ENCODE results near the gene AMBRA1.

Gene AMBRA1

DNA sequence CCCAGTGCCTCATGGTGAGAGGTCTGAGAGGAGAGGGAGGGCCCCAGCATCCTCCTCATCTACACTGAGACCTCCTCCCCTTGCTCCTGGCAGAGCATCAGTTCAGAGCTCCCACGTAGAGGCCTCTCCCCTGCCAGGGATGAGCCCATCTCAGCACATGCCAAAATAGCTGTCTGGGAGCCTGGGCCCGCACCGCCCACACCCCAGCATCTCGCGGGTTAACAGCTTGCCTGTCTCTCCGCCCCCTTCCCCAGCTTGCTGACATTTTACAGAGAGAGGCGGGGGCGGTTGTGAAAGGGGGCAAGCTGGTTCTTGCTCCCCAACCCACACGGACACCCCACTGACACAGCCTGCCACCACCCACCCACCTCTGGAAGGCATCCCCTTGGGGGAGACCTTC, 240.1 kb downstream of the AMBRA1 start:
- Histone ChIP-seq H3K4me3 (ENCODE audit: low read length) (no peak overlapping the region), H3K56ac (ENCODE audit: low read length) (no peak overlapping the region), H3K18ac (ENCODE audit: low read length) (no peak overlapping the region), H3K4me1 (ENCODE audit: control insufficient read depth, low read depth, low read length) (peaks cover 6% of the 10 kb centered on the region), H2BK15ac (replicated peaks; ENCODE audit: low read depth) (no peak overlapping the region), H3K27me3 (ENCODE audit: insufficient read depth, low read length, poor library complexity) (no peaks in the 10 kb centered on the region), H3K23ac (ENCODE audit: low read length) (no peak overlapping the region), H3K36me3 (ENCODE audit: control insufficient read depth, insufficient read depth, low read length) (no peaks in the 10 kb centered on the region), H3K4me2 (ENCODE audit: low read length) (no peak overlapping the region), H2BK120ac (ENCODE audit: low read depth, low read length) (no peak overlapping the region), H3K4ac (ENCODE audit: low read depth, low read length) (no peak overlapping the region), H4K5ac (ENCODE audit: low read length) (no peak overlapping the region), H3K79me1 (ENCODE audit: low read length) (peaks cover 35% of the 10 kb centered on the region), H4K8ac (ENCODE audit: low read depth, low read length) (no peak overlapping the region), H3K9ac (ENCODE audit: low read length) (peak overlapping the region; percentile 32), H2AK5ac (ENCODE audit: low read length) (no peak overlapping the region), H2BK5ac (ENCODE audit: low read length) (no peak overlapping the region), H3K79me2 (ENCODE audit: control insufficient read depth, insufficient read depth, low read length) (peaks cover 44% of the 10 kb centered on the region), H3K27ac (ENCODE audit: low read depth, low read length) (no peak overlapping the region)
- DNase-seq, result no peak
- no CpG with 5 or more reads among the region's 9 CpGs for WGBS (ENCODE audit: extremely low coverage, insufficient coverage, low lambda C conversion rate)

DNA sequence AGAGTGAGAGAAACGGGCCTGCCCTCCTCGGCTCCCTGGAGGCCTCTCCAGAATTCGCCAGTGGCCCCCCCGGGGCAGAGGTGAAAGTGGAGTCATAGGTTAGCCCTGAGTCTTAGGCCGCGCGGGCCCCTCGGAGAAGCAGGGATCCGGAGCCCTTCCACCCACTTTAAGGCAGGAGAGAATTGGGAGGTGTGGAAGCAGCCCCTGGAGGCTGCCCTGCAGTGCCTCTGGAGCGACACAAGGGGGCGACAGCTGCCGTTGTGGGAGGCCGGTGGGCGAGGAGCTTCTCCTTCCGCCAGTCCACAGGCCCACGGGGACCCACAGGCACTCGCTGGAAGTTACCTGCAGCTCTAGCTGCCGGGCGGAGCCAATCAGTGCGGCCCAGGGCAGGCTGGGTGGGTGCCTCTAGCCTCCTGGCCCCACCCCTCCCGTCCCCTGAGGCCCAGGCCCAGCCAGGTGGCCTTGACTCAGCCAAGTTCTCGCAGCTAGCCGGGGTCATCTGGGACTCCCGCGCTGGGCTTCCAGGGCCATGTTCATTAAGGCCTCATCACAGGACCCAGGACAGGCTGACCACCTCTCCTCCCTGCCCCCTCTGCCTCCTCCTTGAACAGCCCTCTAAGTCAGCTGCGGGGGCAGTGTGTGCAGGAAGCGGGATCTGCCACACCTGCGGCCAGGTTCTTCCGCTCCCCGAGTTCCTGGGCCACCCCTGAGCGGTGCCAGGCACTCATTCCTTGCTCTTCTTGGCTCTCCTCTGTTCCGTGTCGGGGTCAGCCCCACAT, 241.6 kb downstream of the AMBRA1 start:
- peak overlapping the region; percentile 58 for H3K56ac ChIP-seq (ENCODE audit: low read length)
- no peak overlapping the region for H3K18ac ChIP-seq (ENCODE audit: low read length)
- H3K9ac ChIP-seq (ENCODE audit: low read length), result peak overlapping the region; percentile 20
- H2AK5ac ChIP-seq (ENCODE audit: low read length), result no peak overlapping the region
- H3K4ac ChIP-seq (ENCODE audit: low read depth, low read length), result no peak overlapping the region
- no peak overlapping the region for H2BK15ac ChIP-seq (replicated peaks; ENCODE audit: low read depth)
- peaks cover 38% of the 10 kb centered on the region for H3K79me1 ChIP-seq (ENCODE audit: low read length)
- no peak overlapping the region for H2BK5ac ChIP-seq (ENCODE audit: low read length)
- H3K4me1 ChIP-seq (ENCODE audit: control insufficient read depth, low read depth, low read length), result peaks cover 6% of the 10 kb centered on the region
- DNase-seq, result peak; percentile 82
- no peak overlapping the region for H3K23ac ChIP-seq (ENCODE audit: low read length)
- WGBS (ENCODE audit: extremely low coverage, insufficient coverage, low lambda C conversion rate), result no CpG with 5 or more reads among the region's 33 CpGs
- no peak overlapping the region for H3K4me2 ChIP-seq (ENCODE audit: low read length)
- peaks cover 45% of the 10 kb centered on the region for H3K79me2 ChIP-seq (ENCODE audit: control insufficient read depth, insufficient read depth, low read length)
- H4K8ac ChIP-seq (ENCODE audit: low read depth, low read length), result no peak overlapping the region
- H2BK120ac ChIP-seq (ENCODE audit: low read depth, low read length), result no peak overlapping the region
- H3K4me3 ChIP-seq (ENCODE audit: low read length), result no peak overlapping the region
- H3K27ac ChIP-seq (ENCODE audit: low read depth, low read length), result no peak overlapping the region
- no peaks in the 10 kb centered on the region for H3K27me3 ChIP-seq (ENCODE audit: insufficient read depth, low read length, poor library complexity)
- H3K36me3 ChIP-seq (ENCODE audit: control insufficient read depth, insufficient read depth, low read length), result no peaks in the 10 kb centered on the region
- no peak overlapping the region for H4K5ac ChIP-seq (ENCODE audit: low read length)

DNA sequence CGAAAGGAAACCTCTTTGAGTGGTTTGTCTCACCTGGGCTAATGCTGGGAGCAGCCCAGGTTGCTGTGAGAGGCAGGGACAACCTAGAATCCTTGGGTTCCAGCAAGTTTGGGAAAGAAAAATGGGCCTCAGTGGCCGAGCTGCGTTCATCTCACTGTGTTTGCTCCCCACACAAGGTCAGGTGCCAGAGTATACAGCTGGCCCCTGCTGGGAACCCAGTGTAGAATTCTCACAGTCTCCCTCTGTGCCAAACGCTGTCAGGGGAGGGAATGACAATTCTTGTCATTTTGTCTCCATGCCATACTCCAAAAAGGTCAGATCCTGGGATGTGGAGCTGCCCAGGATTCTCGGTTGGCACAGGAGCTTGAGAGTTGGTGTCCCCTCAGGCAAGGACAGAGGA, 242.2 kb downstream of the AMBRA1 start:
- WGBS (ENCODE audit: extremely low coverage, insufficient coverage, low lambda C conversion rate), result no CpG with 5 or more reads among the region's 5 CpGs
- Histone ChIP-seq H2BK5ac (ENCODE audit: low read length) (no peak overlapping the region), H4K5ac (ENCODE audit: low read length) (no peak overlapping the region), H3K27ac (ENCODE audit: low read depth, low read length) (no peak overlapping the region), H3K79me2 (ENCODE audit: control insufficient read depth, insufficient read depth, low read length) (peaks cover 44% of the 10 kb centered on the region), H2BK15ac (replicated peaks; ENCODE audit: low read depth) (no peak overlapping the region), H3K56ac (ENCODE audit: low read length) (peak overlapping the region; percentile 58), H3K23ac (ENCODE audit: low read length) (no peak overlapping the region), H2BK120ac (ENCODE audit: low read depth, low read length) (no peak overlapping the region), H3K4ac (ENCODE audit: low read depth, low read length) (no peak overlapping the region), H4K8ac (ENCODE audit: low read depth, low read length) (no peak overlapping the region), H3K4me3 (ENCODE audit: low read length) (no peak overlapping the region), H3K4me2 (ENCODE audit: low read length) (no peak overlapping the region), H3K27me3 (ENCODE audit: insufficient read depth, low read length, poor library complexity) (no peaks in the 10 kb centered on the region), H3K79me1 (ENCODE audit: low read length) (peaks cover 38% of the 10 kb centered on the region), H3K36me3 (ENCODE audit: control insufficient read depth, insufficient read depth, low read length) (no peaks in the 10 kb centered on the region), H3K18ac (ENCODE audit: low read length) (no peak overlapping the region), H3K4me1 (ENCODE audit: control insufficient read depth, low read depth, low read length) (peaks cover 8% of the 10 kb centered on the region), H3K9ac (ENCODE audit: low read length) (peak overlapping the region; percentile 20), H2AK5ac (ENCODE audit: low read length) (no peak overlapping the region)
- no peak for DNase-seq

DNA sequence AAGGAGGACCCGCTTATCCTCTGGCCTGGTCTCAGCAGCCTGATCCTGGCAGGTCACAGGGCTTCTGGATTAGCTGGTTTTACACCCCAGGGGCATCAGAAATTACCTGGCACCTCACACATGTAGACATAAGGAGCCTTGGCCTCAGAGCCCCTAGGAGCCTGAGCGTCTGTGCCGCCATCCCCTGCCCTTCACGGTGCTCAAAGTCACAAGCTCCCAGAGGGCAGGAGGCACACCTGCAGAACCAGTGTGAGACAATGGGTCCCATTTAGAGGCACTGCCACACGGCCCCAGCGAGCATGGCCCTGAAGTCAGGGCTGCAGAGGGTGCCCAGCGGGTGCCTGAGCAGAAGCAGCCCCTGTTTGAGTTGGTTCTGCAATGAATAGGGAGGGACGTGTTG, 242.7 kb downstream of the AMBRA1 start:
- Histone ChIP-seq H4K5ac (ENCODE audit: low read length) (no peak overlapping the region), H3K79me1 (ENCODE audit: low read length) (peaks cover 34% of the 10 kb centered on the region), H2BK15ac (replicated peaks; ENCODE audit: low read depth) (no peak overlapping the region), H3K4ac (ENCODE audit: low read depth, low read length) (no peak overlapping the region), H2AK5ac (ENCODE audit: low read length) (no peak overlapping the region), H3K9ac (ENCODE audit: low read length) (no peak overlapping the region), H3K79me2 (ENCODE audit: control insufficient read depth, insufficient read depth, low read length) (peaks cover 42% of the 10 kb centered on the region), H4K8ac (ENCODE audit: low read depth, low read length) (no peak overlapping the region), H3K18ac (ENCODE audit: low read length) (no peak overlapping the region), H3K27ac (ENCODE audit: low read depth, low read length) (no peak overlapping the region), H3K36me3 (ENCODE audit: control insufficient read depth, insufficient read depth, low read length) (no peaks in the 10 kb centered on the region), H3K4me3 (ENCODE audit: low read length) (no peak overlapping the region), H3K4me1 (ENCODE audit: control insufficient read depth, low read depth, low read length) (peaks cover 10% of the 10 kb centered on the region), H3K4me2 (ENCODE audit: low read length) (no peak overlapping the region), H3K27me3 (ENCODE audit: insufficient read depth, low read length, poor library complexity) (no peaks in the 10 kb centered on the region), H2BK120ac (ENCODE audit: low read depth, low read length) (no peak overlapping the region), H2BK5ac (ENCODE audit: low read length) (no peak overlapping the region), H3K56ac (ENCODE audit: low read length) (peak overlapping the region; percentile 53), H3K23ac (ENCODE audit: low read length) (no peak overlapping the region)
- WGBS (ENCODE audit: extremely low coverage, insufficient coverage, low lambda C conversion rate), result no CpG with 5 or more reads among the region's 8 CpGs
- DNase-seq, result no peak

DNA sequence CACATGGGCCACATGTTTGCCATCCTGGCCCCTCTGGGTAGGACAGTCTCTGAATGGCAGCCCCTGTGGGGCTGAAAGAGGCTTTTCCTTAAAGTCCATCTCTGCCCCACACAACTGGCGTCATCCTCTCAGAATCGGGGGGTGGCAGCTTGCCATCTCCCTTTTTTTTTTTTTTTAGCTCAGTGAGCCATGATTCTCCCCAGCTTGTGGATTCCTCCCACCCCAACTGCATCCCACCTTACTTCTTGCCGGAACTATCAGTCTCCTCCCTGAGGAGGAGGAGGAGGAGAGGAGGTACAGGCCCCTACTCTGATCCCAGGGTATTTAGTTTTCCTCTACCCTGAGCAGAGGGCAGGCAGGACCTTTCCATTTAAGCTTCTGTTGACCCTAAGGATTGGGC, 243.1 kb downstream of the AMBRA1 start:
- Histone ChIP-seq H3K4me2 (ENCODE audit: low read length) (no peak overlapping the region), H3K56ac (ENCODE audit: low read length) (peak overlapping the region; percentile 53), H3K4ac (ENCODE audit: low read depth, low read length) (no peak overlapping the region), H2BK5ac (ENCODE audit: low read length) (no peak overlapping the region), H3K27ac (ENCODE audit: low read depth, low read length) (no peak overlapping the region), H3K36me3 (ENCODE audit: control insufficient read depth, insufficient read depth, low read length) (no peaks in the 10 kb centered on the region), H3K4me1 (ENCODE audit: control insufficient read depth, low read depth, low read length) (peaks cover 10% of the 10 kb centered on the region), H3K79me1 (ENCODE audit: low read length) (peaks cover 34% of the 10 kb centered on the region), H3K27me3 (ENCODE audit: insufficient read depth, low read length, poor library complexity) (no peaks in the 10 kb centered on the region), H4K5ac (ENCODE audit: low read length) (no peak overlapping the region), H3K9ac (ENCODE audit: low read length) (no peak overlapping the region), H3K79me2 (ENCODE audit: control insufficient read depth, insufficient read depth, low read length) (peaks cover 41% of the 10 kb centered on the region), H4K8ac (ENCODE audit: low read depth, low read length) (no peak overlapping the region), H2BK120ac (ENCODE audit: low read depth, low read length) (no peak overlapping the region), H2AK5ac (ENCODE audit: low read length) (no peak overlapping the region), H3K18ac (ENCODE audit: low read length) (no peak overlapping the region), H3K4me3 (ENCODE audit: low read length) (no peak overlapping the region), H3K23ac (ENCODE audit: low read length) (no peak overlapping the region), H2BK15ac (replicated peaks; ENCODE audit: low read depth) (no peak overlapping the region)
- DNase-seq, result no peak
- no CpG with 5 or more reads among the region's 3 CpGs for WGBS (ENCODE audit: extremely low coverage, insufficient coverage, low lambda C conversion rate)
